DMS53 (cell line): ENCODE results near the gene ATR.
"Not testable (repeated sequence)": the region's sequence is repeated elsewhere in the genome, so short reads cannot be mapped to it uniquely, and the experiment has no call there.

Experiments
- DNase-seq: peaks from one replicate; lab custom pipeline; 2025; lab: John Stamatoyannopoulos, UW

Gene ATR

DNA sequence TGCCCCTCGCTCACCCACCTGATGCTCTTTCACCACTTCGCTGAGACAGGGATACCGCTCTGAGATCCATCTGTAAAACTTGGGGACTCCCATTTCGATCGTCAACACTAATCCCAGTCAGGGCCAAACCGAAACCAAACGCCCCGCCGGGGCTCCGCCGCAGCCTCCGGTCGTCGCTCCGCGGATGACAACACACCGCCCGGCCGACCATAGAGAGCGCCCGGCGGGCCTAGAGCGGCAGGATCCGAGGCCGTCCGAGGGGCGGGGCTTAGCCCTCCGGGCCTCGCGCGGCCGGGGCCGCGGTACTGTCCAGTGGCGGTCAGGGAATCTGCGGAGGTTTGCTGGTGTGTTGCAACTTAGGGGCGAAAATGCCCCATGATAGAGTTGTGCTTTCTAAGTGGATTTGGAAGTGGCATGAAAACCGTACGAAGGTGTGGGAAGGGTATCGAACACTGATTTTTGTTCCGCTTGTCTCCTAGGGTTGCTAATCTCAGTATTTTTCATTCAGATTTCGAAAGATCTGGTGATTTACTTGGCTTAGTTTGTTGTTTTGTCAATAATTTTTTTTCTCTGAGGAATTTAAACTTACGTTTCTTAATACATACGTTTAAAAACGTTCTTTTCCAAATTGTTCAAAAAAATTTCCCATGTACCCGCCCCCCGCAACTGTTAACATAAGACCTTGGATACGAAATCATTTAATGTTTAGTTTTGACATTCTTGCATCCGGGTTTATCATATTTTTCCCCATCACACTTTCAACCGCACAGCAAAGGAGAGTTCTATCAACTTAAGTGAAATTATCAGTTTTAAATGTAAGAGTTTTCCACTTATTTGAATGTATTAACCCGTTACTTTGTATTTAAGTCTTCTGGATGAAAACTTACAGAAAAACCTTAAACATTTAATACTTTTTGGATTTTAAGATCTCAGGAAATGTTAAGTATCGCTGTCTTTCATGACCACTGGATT, 130.4 kb downstream of the ATR start, which contains the start of gene XRN1:
TSS of gene XRN1 (minus strand) at position 186 of the 972 bp plus-strand sequence. CDS start at position 93, 93 bp downstream.
- DNase-seq, result peak; percentile 96

DNA sequence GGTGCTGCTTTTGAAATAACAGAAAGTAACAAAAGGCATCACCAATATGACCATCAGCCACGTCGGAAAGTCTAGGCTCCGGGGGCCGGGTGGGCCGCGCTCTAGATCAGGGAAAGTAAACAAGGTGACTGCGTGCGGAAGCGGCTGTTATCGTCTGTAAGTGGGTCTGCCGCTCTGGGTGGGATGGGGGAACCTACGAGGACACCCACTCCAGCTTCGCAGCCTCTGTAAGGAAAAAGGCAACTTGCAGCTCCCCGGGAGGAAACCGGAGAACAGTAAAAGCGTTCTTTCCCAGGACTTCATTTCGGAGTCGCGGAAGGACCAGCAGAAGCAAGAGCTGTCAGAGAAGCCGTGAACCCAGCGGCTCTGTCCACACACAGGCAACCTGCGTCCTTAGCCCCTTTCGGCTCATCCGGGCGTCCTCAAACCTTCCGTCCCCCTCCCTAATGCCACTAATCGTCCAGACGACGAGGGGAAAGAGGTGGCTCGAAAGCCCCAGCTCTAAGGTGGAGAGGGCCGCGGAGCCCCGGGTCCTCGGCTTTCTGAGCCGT, 131.2 kb downstream of the ATR start:
- peak; percentile 60 for DNase-seq

DNA sequence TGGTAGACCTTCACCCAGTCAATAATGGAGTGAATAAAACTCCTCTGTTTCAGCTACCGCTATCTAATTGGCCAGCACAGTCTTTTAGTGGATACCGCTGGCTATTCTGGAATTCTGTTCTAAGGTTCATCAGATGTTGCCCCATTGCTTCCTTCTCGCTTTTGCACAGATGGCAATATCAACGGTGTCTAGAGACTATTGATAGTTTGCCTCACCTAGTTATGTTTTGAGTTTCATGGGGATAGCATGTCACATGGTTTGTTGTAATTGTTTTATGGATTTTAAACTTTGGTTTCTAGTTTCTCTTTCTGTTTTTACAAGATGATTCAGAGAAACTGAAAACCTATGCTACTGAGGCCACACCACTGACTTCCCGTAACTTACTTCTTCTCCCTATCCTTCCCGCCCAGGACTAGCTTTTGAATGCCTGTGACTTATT, 132.7 kb downstream of the ATR start:
- no peak for DNase-seq

DNA sequence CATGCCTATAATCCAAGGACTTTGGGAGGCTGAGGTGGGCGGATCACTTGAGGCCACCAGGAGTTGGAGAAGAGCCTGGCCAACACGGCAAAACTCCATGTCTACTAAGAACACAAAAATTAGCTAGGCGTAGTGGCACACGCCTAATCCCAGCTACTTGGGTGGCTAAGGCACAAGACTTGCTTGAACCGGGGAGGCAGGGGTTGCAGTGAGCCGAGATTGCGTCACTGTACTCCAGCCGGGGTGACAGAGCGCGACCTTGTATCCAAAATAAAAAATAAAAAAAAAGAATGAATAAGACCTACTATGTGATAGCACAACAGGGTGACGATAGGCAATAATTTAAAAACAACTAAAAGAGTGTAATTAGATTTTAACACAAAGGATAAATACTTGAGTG, 134.2 kb downstream of the ATR start:
- no peak for DNase-seq

DNA sequence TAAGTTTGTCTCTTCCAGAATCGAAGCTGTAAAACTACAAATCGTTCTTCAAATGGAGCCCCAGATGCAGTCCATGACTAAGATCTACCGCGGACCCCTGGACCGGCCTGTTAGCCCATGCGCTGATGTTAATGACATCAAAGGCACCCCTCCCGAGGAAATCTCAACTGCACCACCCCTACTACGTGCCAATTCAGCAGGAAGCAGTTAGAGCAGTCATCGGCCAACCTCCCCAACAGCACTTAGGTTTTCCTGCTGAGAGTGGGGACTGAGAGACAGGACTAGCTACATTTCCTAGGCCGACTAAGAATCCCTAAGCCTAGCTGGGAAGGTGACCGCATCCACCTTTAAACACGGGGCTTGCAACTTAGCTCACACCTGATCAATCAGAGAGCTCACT, 135.5 kb downstream of the ATR start:
- not testable (repeated sequence) for DNase-seq

DNA sequence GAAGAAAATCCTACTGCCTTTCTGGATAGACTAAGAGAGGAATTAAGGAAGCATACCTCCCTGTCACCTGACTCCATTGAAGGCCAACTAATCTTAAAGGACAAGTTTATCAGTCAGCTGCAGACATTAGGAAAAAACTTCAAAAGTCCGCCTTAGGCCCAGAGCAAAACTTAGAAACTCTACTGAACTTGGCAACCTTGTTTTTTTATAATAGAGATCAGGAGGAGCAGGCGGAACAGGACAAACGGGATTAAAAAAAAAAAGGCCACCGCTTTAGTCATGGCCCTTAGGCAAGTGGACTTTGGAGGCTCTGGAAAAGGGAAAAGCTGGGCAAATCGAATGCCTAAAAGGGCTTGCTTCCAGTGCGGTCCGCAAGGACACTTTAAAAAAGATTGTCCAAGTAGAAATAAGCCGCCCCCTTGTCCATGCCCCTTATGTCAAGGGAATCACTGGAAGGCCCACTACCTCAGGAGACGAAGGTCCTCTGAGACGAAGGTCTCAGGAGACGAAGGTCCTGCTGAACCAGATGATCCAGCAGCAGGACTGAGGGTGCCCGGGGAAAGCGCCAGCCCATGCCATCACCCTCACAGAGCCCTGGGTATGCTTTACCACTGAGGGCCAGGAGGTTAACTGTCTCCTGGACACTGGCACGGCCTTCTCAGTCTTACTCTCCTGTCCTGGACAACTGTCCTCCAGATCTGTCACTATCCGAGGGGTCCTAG, 138.9 kb downstream of the ATR start:
- DNase-seq, result not testable (repeated sequence)

DNA sequence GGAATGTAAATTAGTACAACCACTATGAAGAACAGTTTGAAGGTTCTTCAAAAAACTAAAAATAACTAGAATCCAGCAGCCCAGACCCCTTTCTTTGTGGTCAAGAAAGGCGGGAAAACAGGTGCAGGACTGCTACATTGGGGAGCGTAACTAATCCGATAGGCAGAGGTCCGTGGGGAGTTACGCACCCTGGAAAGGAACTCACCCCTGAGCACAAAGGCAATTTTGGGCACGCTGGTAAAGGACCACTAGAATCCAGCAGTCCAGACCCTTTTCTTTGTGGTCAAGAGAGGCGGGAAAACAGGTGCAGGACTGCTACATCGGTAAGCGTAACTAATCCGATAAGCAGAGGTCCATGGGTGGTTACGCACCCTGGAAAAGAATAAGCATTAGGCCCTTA, 140.4 kb downstream of the ATR start:
- DNase-seq, result not testable (repeated sequence)

DNA sequence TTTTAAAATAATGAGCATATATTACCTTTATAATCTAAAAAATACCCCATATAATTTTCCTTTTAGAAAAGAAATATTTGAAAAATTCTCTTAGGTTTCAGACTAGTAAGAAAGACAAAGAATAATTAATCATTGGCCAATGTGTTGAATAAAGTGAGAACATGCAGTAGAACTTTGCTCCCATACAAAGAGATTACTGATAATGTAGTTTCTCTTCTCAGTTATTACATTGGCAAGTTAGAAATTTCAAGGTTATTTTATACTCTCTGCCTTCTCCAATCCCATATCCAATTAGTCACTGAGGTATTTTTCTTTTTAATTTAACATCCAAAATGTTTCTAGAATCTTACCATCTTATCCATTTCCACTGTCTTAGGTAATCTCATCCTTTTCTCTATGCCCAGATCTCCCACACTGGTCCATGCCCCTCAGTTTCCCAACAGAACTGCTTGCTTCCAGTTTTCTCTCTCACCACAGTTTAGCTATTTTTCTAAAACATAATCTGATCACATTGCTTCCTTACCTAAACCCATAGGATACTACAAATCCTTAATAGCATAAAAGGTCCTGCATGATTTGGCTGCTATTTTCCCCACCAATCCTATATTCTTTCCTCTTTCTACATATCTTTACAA, 141.5 kb downstream of the ATR start:
- DNase-seq, result no peak

DNA sequence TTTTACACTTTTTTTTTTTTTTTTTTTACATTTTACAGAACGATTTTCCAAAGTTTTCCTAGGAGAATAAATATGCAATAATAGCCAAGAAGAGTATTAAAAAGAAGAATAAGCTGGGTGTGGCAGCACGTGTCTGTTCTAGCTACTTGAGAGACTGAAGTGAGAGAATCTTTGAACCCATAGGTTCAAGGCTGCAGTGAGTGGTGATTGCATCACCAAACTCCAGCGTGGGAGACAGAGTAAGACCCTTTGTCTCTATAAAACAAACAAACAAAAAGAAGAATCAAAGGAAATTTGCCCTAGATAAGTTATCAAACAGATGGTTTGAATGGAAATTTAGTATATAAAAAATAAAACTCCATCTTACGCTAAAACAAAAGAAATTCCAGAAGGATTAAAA, 144.0 kb downstream of the ATR start:
- no peak for DNase-seq

DNA sequence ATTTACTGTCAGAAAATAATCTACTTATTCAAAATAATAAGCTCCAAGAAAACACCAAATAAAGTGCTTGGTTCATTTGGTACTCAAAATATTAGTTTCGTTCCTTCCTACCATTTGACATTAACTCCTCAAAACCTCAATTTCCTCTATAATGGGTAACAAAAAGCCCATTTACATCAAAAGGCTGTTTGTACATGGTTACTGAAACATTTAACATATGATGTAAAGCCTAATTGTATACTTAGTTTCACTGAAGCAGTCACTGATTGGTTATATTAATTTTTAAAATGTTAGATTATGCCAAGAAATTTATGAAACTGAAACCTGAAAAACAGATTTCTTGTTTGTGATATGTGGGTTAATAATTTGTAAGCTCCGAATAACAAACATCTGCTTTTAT, 145.4 kb downstream of the ATR start:
- DNase-seq, result no peak

DNA sequence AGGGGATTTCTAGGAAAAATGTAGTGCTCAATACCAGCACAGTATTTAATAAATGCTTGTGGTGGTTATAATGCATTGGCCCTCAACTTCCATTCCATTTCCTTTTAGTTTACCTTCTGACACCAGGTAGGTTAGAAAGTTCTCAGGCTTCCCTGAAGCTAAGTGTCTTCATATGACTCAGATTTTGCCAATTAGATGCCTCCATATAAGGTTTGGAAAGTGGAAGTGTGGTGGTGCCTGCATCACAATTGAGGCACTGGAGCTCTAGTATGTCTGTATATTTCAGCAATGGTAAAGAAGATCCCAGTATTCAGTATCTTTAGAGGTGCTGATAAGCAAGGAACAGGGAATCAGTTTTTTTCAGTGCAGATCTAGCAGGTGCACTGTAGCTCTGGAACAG, 149.0 kb downstream of the ATR start:
- no peak for DNase-seq

DNA sequence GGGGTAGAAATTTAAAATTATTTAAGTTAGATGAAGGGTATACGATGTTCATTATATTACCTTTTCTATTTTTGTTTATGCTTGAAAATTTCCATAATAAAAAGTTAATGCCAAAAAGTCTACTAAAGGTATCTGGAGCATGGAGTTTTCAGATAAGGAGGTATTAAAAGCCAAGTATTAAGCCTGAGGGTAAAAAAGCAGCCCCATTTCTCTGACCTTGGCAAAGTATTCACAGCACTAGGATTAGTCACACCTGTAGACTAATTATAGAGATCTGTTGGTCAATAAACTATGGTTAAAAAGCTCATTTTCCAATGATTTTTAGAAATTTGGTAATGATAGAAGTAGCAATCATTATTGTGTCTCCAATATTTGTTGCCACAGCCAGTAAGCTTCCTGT, 153.8 kb downstream of the ATR start:
- no peak for DNase-seq

DNA sequence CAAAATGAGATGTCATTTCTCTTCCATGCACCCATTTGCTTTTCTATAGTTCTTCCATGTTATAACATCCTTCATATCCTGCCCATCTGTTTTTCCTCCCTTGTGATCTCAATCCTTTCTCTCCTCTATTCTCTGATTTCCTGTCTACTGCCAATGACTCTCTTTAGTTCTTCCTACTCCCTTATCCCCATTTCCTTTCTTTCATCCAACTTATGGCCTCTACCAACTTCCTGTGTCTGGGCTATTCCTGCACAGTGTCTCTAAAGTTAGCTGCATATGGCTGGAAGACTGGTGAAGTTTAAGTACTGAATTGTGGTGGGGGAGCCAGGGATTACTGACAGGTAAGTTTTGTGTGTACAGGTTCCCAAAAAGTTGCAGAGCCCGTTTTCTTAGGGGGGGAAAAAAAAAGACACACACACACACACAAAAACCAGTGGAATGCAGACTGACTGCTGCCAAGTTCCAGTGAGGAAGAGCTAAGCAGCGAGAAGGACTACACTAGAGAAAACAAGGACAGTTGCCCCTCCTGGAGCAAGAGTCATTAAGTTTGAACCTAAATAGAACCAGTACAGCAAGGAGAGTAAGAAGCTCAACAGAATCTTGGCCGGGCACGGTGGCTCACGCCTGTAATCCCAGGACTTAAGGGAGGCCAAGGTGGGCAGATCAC, 159.5 kb downstream of the ATR start:
- no peak for DNase-seq

DNA sequence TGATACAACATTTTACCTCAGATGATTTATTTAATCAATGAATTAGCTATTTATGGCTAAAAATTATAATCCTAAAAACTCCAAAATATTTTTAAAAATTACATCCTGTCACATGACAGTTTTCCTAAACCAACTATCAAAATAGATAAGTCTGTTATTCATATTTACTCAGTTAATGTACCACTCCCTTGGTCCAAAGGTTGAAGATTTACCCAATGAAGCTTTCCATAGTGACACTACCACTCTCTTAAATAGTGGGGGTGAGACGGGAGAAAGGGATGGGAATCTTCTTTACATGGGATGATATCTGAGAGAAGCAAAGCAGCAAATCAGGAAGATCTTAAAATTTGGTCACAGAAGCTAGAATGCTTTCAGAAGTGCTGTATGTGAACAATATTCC, 161.2 kb downstream of the ATR start:
- DNase-seq, result no peak

DNA sequence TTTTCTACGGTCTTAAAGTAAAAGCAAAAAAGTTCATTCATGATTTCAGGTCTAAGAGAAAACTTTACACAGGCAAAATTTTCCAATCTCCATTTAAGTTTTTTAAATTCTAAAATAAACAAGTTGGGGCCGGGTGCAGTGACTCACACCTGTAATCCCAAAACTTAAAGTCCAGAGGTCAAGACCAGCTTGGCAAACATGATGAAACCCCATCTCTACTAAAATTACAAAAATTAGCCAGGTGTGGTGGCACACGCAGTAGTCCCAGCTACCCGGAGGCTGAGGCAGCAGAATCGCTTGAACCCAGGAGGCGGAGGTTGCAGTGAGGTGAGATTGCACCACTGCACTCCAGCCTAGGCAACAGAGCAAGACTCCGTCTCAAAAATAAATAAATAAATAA, 178.0 kb downstream of the ATR start:
- peak; percentile 15 for DNase-seq
